ENCODE data around the gene SREBF2.

DNA sequence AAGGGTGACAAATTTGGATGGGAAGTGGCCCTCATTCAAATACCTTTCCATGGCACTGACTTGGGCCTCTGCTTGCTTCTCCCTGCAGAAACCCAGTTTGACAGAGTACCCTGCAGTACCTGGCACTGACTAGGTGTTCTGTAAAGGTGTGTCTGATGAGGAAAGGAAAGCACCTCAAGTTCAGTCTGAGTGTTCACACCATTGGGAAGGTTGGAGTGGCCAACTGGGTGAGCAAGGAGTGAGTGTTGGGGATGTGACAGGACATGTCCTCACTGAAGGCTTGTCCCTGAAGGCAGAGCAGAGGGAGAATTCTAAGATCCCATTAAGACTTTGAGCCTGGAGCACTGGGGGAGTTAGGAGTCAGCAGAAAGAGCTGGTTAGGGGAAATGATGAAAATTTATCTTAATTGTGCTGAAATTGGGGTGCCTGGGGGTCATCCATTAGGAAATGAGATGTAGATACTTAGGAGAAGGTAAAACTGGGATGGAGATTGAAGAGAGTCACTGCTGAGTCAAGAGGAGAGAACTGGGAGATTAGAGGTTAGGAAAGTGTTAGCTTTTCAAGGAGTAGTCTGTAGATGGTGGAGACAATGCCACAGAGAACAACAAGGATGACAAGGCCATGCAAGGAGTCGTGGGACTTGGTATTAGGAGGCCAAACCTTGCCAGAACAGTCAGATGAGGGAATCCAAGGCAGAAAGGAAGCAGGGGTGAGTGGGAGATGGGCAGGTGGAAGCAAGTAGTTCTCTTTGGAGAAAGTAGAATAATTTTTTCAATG lies 6.1 kb downstream of the SREBF2 start:
- no peak for TF ChIP-seq CTCF (conservative IDR thresholded peaks at IDR 0.05; ENCODE audit: low read length)
- TF ChIP-seq EZH2phosphoT487 (IDR thresholded peaks at IDR 0.05; ENCODE audit: borderline replicate concordance, low read depth, low read length), result no peak
